Keratinocyte (primary cell): ENCODE measurements around the gene FMO1. TPM values are rescaled to one million over a fixed set of nuclear protein-coding genes. Genes with fewer than 3 reads are reported as not detected.
A peak's percentile ranks its signal among the peaks of the same experiment; 100 is the strongest.

ENCODE experiments used
- DNase-seq: peaks from one replicate; pipeline ENCODE4 v3.0.0-alpha.2; 2011; ENCODE audit warnings: low read depth, missing footprints, low spot score
- FAIRE-seq: peaks from 2 replicates; lab custom pipeline; 2011; peaks lifted over from hg19 to GRCh38; lab: Jason Lieb, UNC
- H2AFZ ChIP-seq: 2 replicates; pipeline ENCODE4 v1.6.0; 2012; ENCODE audit warnings: low read length, control low read depth, inconsistent platforms; ENCODE audit not compliant: control insufficient read depth
- H3K27ac ChIP-seq: 2 replicates; pipeline ENCODE4 v1.5.1; 2011; ENCODE audit warnings: low read length; ENCODE audit not compliant: control insufficient read depth, insufficient read depth
- H3K27me3 ChIP-seq: 3 replicates; pipeline ENCODE4 v1.6.0; 2011; ENCODE audit warnings: low read length; ENCODE audit not compliant: control insufficient read depth, insufficient read depth; ENCODE audit errors: extremely low read depth
- H3K36me3 ChIP-seq, 2 experiments: 2 replicates in 1 of 2; 3 replicates in 1 of 2; pipeline ENCODE4 v1.5.1; 2011; ENCODE audit warnings: low read length in 2 of 2, mild to moderate bottlenecking in 1 of 2; ENCODE audit not compliant: control insufficient read depth in 2 of 2, insufficient read depth in 2 of 2; ENCODE audit errors: extremely low read depth in 1 of 2
- H3K4me1 ChIP-seq: 3 replicates; pipeline ENCODE4 v1.5.1; 2011; ENCODE audit warnings: low read length; ENCODE audit not compliant: control insufficient read depth, insufficient read depth; ENCODE audit errors: extremely low read depth
- H3K4me2 ChIP-seq: 3 replicates; pipeline ENCODE4 v1.6.0; 2011; ENCODE audit warnings: low read depth, low read length; ENCODE audit not compliant: control insufficient read depth, insufficient read depth; ENCODE audit errors: extremely low read depth
- H3K4me3 ChIP-seq, 3 experiments: fragments of 200-600 bp in 1 of 3; sonication (generic) in 1 of 3; 2 replicates in 2 of 3; 3 replicates in 1 of 3; pipeline ENCODE4 v1.5.1; 2011 to 2016; ENCODE audit warnings: low read length in 3 of 3, mild to moderate bottlenecking in 3 of 3, control low read depth in 2 of 3, inconsistent platforms in 1 of 3, low read depth in 1 of 3, mixed read lengths in 1 of 3, mixed run types in 1 of 3, moderate library complexity in 1 of 3; ENCODE audit not compliant: control insufficient read depth in 2 of 3, insufficient read depth in 2 of 3; ENCODE audit errors: extremely low read depth in 1 of 3
- H3K79me2 ChIP-seq: 2 replicates; pipeline ENCODE4 v1.6.0; 2012; ENCODE audit warnings: low read length; ENCODE audit not compliant: control insufficient read depth, insufficient read depth
- H3K9ac ChIP-seq: 3 replicates; pipeline ENCODE4 v1.6.0; 2011; ENCODE audit warnings: low read length; ENCODE audit not compliant: control insufficient read depth, insufficient read depth; ENCODE audit errors: extremely low read depth
- H3K9me1 ChIP-seq: 3 replicates; pipeline ENCODE4 v1.6.0; 2011; ENCODE audit warnings: low read length; ENCODE audit not compliant: control insufficient read depth, insufficient read depth; ENCODE audit errors: extremely low read depth
- H3K9me3 ChIP-seq: 2 replicates; pipeline ENCODE4 v1.5.1; 2012; ENCODE audit warnings: low read depth, low read length; ENCODE audit not compliant: control insufficient read depth
- H4K20me1 ChIP-seq: 3 replicates; pipeline ENCODE4 v1.6.0; 2011; ENCODE audit warnings: low read length; ENCODE audit not compliant: control insufficient read depth, insufficient read depth; ENCODE audit errors: extremely low read depth
- CTCF ChIP-seq, 3 experiments: IDR thresholded peaks in 1 of 3; conservative IDR thresholded peaks in 1 of 3; optimal IDR thresholded peaks in 1 of 3; 2 replicates in 2 of 3; 3 replicates in 1 of 3; pipeline versions ENCODE3 to v1.5.1; 2011; ENCODE audit warnings: low read length in 3 of 3, mild to moderate bottlenecking in 3 of 3, moderate library complexity in 2 of 3, control low read depth in 1 of 3, inconsistent platforms in 1 of 3; ENCODE audit not compliant: insufficient read depth in 2 of 3; ENCODE audit errors: extremely low read depth in 1 of 3
- EZH2 ChIP-seq: IDR thresholded peaks from one replicate; pipeline ENCODE4 v1.6.1; 2012; ENCODE audit warnings: inconsistent platforms, mild to moderate bottlenecking, low read length, moderate library complexity
- dilution Hi-C: fragments of 300-500 bp; cut with MboI; formaldehyde crosslinking; loops from one replicate; pipeline ENCODE4 v1.7.0; 2020; ENCODE audit warnings: low sequenced_read_pairs; ENCODE audit not compliant: extremely low pct_ligation_motif_present
- polyA plus RNA-seq, 5 experiments: library from polyadenylated mRNA; depleted of rRNA in 3 of 5; stranded (reverse) in 3 of 5; stranded (forward) in 1 of 5; unstranded in 1 of 5; fragments of >200 nt; gene quantifications; 1 replicate in 1 of 5; 2 replicates in 3 of 5; 3 replicates in 1 of 5; pipeline versions ENCODE4 v1.2.1 to v1.2.3, GENCODE V29; 2011 to 2012; ENCODE audit warnings: missing spikeins in 2 of 5, low read depth in 1 of 5, low replicate concordance in 1 of 5

The FMO1 gene
- polyA plus RNA-seq, 1 donor (not counting 4 experiments of a cell fraction or from before 2014, with no cell fraction given) = 0.07 TPM

- no peaks in the 10 kb centered on the region for H3K9me3 ChIP-seq
- H3K4me1 ChIP-seq = peaks cover 30% of the 10 kb centered on the region
- no peaks in the 10 kb centered on the region for H4K20me1 ChIP-seq
- FAIRE-seq (no peak), DNase-seq (no peak)
- dilution Hi-C loops = no loop called here
- H3K4me3 ChIP-seq = no peak overlapping the region
- H3K9ac ChIP-seq = no peak overlapping the region
- H2AFZ ChIP-seq = no peak overlapping the region
- no peaks in the 10 kb centered on the region for H3K79me2 ChIP-seq
- TF ChIP-seq CTCF (optimal IDR thresholded peaks at IDR 0.05 in 1 of 3, IDR thresholded peaks at IDR 0.05 in 1 of 3, conservative IDR thresholded peaks at IDR 0.05 in 1 of 3; ENCODE audit: extremely low read depth in 1 of 3, insufficient read depth in 2 of 3, low read length in 3 of 3) (no peak), EZH2 (no peak)
- H3K9me1 ChIP-seq = no peaks in the 10 kb centered on the region
- no peak overlapping the region for H3K27ac ChIP-seq
- H3K36me3 ChIP-seq = no peaks in the 10 kb centered on the region
- H3K4me2 ChIP-seq = no peak overlapping the region
- H3K27me3 ChIP-seq = no peaks in the 10 kb centered on the region
Measured at GRCh38 chr1:171263901-171264300, 15.6 kb downstream of the FMO1 start.

GRCh38 chr1:171265686-171266085, 17.4 kb downstream of the FMO1 start:
- FAIRE-seq (no peak), DNase-seq (no peak)
- H3K4me2 ChIP-seq = no peak overlapping the region
- H3K9ac ChIP-seq = no peak overlapping the region
- dilution Hi-C loops = no loop called here
- no peak for TF ChIP-seq EZH2
- H4K20me1 ChIP-seq = no peaks in the 10 kb centered on the region
- no peaks in the 10 kb centered on the region for H3K36me3 ChIP-seq
- H3K9me1 ChIP-seq = no peaks in the 10 kb centered on the region
- H3K79me2 ChIP-seq = no peaks in the 10 kb centered on the region
- H3K9me3 ChIP-seq = no peaks in the 10 kb centered on the region
- H3K27ac ChIP-seq = no peak overlapping the region
- no peaks in the 10 kb centered on the region for H3K27me3 ChIP-seq
- no peak overlapping the region for H3K4me3 ChIP-seq
- H2AFZ ChIP-seq = peak overlapping the region; percentile 28
- H3K4me1 ChIP-seq = peaks cover 25% of the 10 kb centered on the region

- TF ChIP-seq CTCF (optimal IDR thresholded peaks at IDR 0.05 in 1 of 3, IDR thresholded peaks at IDR 0.05 in 1 of 3, conservative IDR thresholded peaks at IDR 0.05 in 1 of 3; ENCODE audit: extremely low read depth in 1 of 3, insufficient read depth in 2 of 3, low read length in 3 of 3) (peak in 2 of 3 experiments; percentile 20 to 26), EZH2 (no peak)
- peaks cover 25% of the 10 kb centered on the region for H3K4me1 ChIP-seq
- H4K20me1 ChIP-seq = no peaks in the 10 kb centered on the region
- peak overlapping the region in 2 of 3 experiments; percentile 2 to 18 for H3K4me3 ChIP-seq
- peak overlapping the region; percentile 39 for H3K4me2 ChIP-seq
- no peaks in the 10 kb centered on the region for H3K27me3 ChIP-seq
- H2AFZ ChIP-seq = peak overlapping the region; percentile 29
- dilution Hi-C loops = no loop called here
- no peak overlapping the region for H3K9ac ChIP-seq
- H3K36me3 ChIP-seq = no peaks in the 10 kb centered on the region
- no peaks in the 10 kb centered on the region for H3K9me3 ChIP-seq
- FAIRE-seq (no peak), DNase-seq (no peak)
- no peaks in the 10 kb centered on the region for H3K9me1 ChIP-seq
- no peaks in the 10 kb centered on the region for H3K79me2 ChIP-seq
- peak overlapping the region; percentile 27 for H3K27ac ChIP-seq
Measured at GRCh38 chr1:171266930-171267329, 18.6 kb downstream of the FMO1 start.
